Fibroblast of lung (primary cell): Measurements from ENCODE around the gene PYHIN1. TPM values are rescaled to one million over a fixed set of nuclear protein-coding genes. Genes with fewer than 3 reads are reported as not detected.

Source experiments
- DNase-seq, 2 donors: peaks; one replicate each; pipeline versions ENCODE4 v3.0.0 to v3.0.0-alpha.2; 2010; ENCODE audit warnings: low read depth in 2 of 2
- H2AFZ ChIP-seq: 2 replicates; pipeline ENCODE4 v1.5.1; 2012; ENCODE audit warnings: low read length, control low read depth, inconsistent platforms
- H3K27ac ChIP-seq: 2 replicates; pipeline ENCODE4 v1.5.1; 2011; ENCODE audit warnings: low read length, control low read depth; ENCODE audit not compliant: insufficient read depth
- H3K27me3 ChIP-seq: 2 replicates; pipeline ENCODE4 v1.5.1; 2011; ENCODE audit warnings: mild to moderate bottlenecking, low read length; ENCODE audit not compliant: control insufficient read depth, insufficient read depth
- H3K36me3 ChIP-seq: 2 replicates; pipeline ENCODE4 v1.5.1; 2011; ENCODE audit warnings: low read length; ENCODE audit not compliant: control insufficient read depth, insufficient read depth
- H3K4me1 ChIP-seq: 2 replicates; pipeline ENCODE4 v1.5.1; 2011; ENCODE audit warnings: low read length; ENCODE audit not compliant: control insufficient read depth, insufficient read depth; ENCODE audit errors: extremely low read depth
- H3K4me2 ChIP-seq: 2 replicates; pipeline ENCODE4 v1.5.1; 2011; ENCODE audit warnings: low read length, control low read depth; ENCODE audit not compliant: insufficient read depth; ENCODE audit errors: extremely low read depth
- H3K4me3 ChIP-seq, 4 experiments: fragments of 200-600 bp in 1 of 4; sonication (generic) in 1 of 4; replicated peaks in 1 of 4; 2 replicates each; pipeline ENCODE4 v1.5.1; 2011 to 2016; ENCODE audit warnings: low read length in 4 of 4, low read depth in 3 of 4, mild to moderate bottlenecking in 3 of 4, control low read depth in 2 of 4, inconsistent platforms in 1 of 4, mixed read lengths in 1 of 4; ENCODE audit not compliant: insufficient read depth in 1 of 4; ENCODE audit errors: control extremely low read depth in 1 of 4
- H3K79me2 ChIP-seq: 2 replicates; pipeline ENCODE4 v1.5.1; 2012; ENCODE audit warnings: mild to moderate bottlenecking, low read length, inconsistent platforms; ENCODE audit not compliant: control insufficient read depth, insufficient read depth
- H3K9ac ChIP-seq: 2 replicates; pipeline ENCODE4 v1.5.1; 2011; ENCODE audit warnings: mild to moderate bottlenecking, low read length, control low read depth; ENCODE audit not compliant: insufficient read depth
- H3K9me3 ChIP-seq: 2 replicates; pipeline ENCODE4 v1.5.1; 2012; ENCODE audit warnings: low read depth, low read length; ENCODE audit not compliant: control insufficient read depth, insufficient read depth
- H4K20me1 ChIP-seq: 2 replicates; pipeline ENCODE4 v1.5.1; 2011; ENCODE audit warnings: low read length; ENCODE audit not compliant: control insufficient read depth, insufficient read depth; ENCODE audit errors: extremely low read depth
- CTCF ChIP-seq, 2 donors: IDR thresholded peaks in 1 of 2; conservative IDR thresholded peaks in 1 of 2; 1 replicate in 1 of 2; 2 replicates in 1 of 2; pipeline ENCODE4 v1.5.1; 2011 to 2012; ENCODE audit warnings: low read length in 2 of 2, control low read depth in 1 of 2, inconsistent platforms in 1 of 2, low read depth in 1 of 2, mild to moderate bottlenecking in 1 of 2
- EZH2 ChIP-seq: IDR thresholded peaks from 2 replicates; pipeline ENCODE4 v1.5.1; 2012; ENCODE audit warnings: low read length, control low read depth, mild to moderate bottlenecking; ENCODE audit errors: missing control alignments
- polyA plus RNA-seq, 2 donors: library from polyadenylated mRNA; depleted of rRNA in 1 of 2; stranded (reverse) in 1 of 2; unstranded in 1 of 2; fragments of >200 nt; gene quantifications; 2 replicates each; pipeline ENCODE4 v1.2.1, GENCODE V29; 2011 to 2012; ENCODE audit warnings: missing spikeins in 1 of 2
- total RNA-seq: library from RNA; depleted of rRNA; stranded (reverse); fragments of >200 nt; gene quantifications from 2 replicates; pipeline ENCODE4 v1.2.1, GENCODE V29; 2014

PYHIN1 gene
- total and polyA plus RNA-seq, 2 donors (not counting 1 experiment from before 2014, with no cell fraction given): not detected

- Histone ChIP-seq H3K9me3 (no peaks in the 10 kb centered on the region), H3K36me3 (no peaks in the 10 kb centered on the region), H3K79me2 (no peaks in the 10 kb centered on the region), H4K20me1 (no peaks in the 10 kb centered on the region), H3K9ac (no peak overlapping the region), H3K27me3 (no peaks in the 10 kb centered on the region), H3K27ac (no peak overlapping the region), H3K4me3 (peak overlapping the region in 2 of 4 experiments; percentile 70 to 92), H3K4me2 (peak overlapping the region; percentile 57), H3K4me1 (peaks cover 8% of the 10 kb centered on the region), H2AFZ (peak overlapping the region; percentile 36)
- no peak for DNase-seq
- no peak for TF ChIP-seq CTCF (conservative IDR thresholded peaks at IDR 0.05 in 1 of 2, IDR thresholded peaks at IDR 0.05 in 1 of 2; ENCODE audit: low read depth in 1 of 2, low read length in 2 of 2)
- no peak for TF ChIP-seq EZH2
Measured at GRCh38 chr1:158998037-158998780, 66.9 kb downstream of the PYHIN1 start.

- peak; percentile 48 to 79 for DNase-seq
Measured at GRCh38 chr1:158998781-158999161, 67.4 kb downstream of the PYHIN1 start.

More at GRCh38 chr1:158998781-158999161, 67.4 kb downstream of the PYHIN1 start:
- H3K4me3 ChIP-seq: peak overlapping the region; percentile 70 to 92 (median 76)
- no peaks in the 10 kb centered on the region for H3K27me3 ChIP-seq
- H4K20me1 ChIP-seq: no peaks in the 10 kb centered on the region
- peak overlapping the region; percentile 99 for H3K27ac ChIP-seq
- peak overlapping the region; percentile 40 for H3K9ac ChIP-seq
- H3K36me3 ChIP-seq: no peaks in the 10 kb centered on the region
- H3K9me3 ChIP-seq: no peaks in the 10 kb centered on the region
- TF ChIP-seq EZH2: no peak
- TF ChIP-seq CTCF (conservative IDR thresholded peaks at IDR 0.05 in 1 of 2, IDR thresholded peaks at IDR 0.05 in 1 of 2; ENCODE audit: low read depth in 1 of 2, low read length in 2 of 2): peak; percentile 82 to 83
- H2AFZ ChIP-seq: peak overlapping the region; percentile 73
- H3K4me2 ChIP-seq: peak overlapping the region; percentile 99
- H3K4me1 ChIP-seq: peaks cover 8% of the 10 kb centered on the region
- H3K79me2 ChIP-seq: no peaks in the 10 kb centered on the region
